Kidney epithelial cell (primary cell): ENCODE data around the gene KDM7A. TPM values are rescaled to one million over a fixed set of nuclear protein-coding genes. Genes with fewer than 3 reads are reported as not detected.

Source experiments
- DNase-seq: peaks from one replicate; pipeline ENCODE4 v3.0.0-alpha.2; 2010; ENCODE audit warnings: low read depth
- H3K27me3 ChIP-seq: 2 replicates; pipeline ENCODE4 v1.6.0; 2011; ENCODE audit warnings: low read length; ENCODE audit not compliant: control insufficient read depth, insufficient read depth
- H3K36me3 ChIP-seq: 2 replicates; pipeline ENCODE4 v1.5.1; 2011; ENCODE audit warnings: low read length; ENCODE audit not compliant: control insufficient read depth, insufficient read depth
- H3K4me3 ChIP-seq: 2 replicates; pipeline ENCODE4 v1.5.1; 2011; ENCODE audit warnings: low read depth, mild to moderate bottlenecking, control low read depth, low read length
- CTCF ChIP-seq: IDR thresholded peaks from 2 replicates; pipeline ENCODE4 v1.5.1; 2011; ENCODE audit warnings: mild to moderate bottlenecking, moderate library complexity, low read length, control low read depth, inconsistent platforms; ENCODE audit not compliant: insufficient read depth, poor library complexity, severe bottlenecking
- total RNA-seq: library from RNA; depleted of rRNA; stranded (reverse); fragments of >200 nt; gene quantifications from 2 replicates; pipeline ENCODE4 v1.2.3, GENCODE V29; 2015

Gene KDM7A
- total RNA-seq, 1 donor from 2014 or later, result 11.5 TPM

- Histone ChIP-seq H3K27me3 (no peaks in the 10 kb centered on the region), H3K36me3 (no peaks in the 10 kb centered on the region), H3K4me3 (no peak overlapping the region)
- no peak for TF ChIP-seq CTCF
- DNase-seq, result no peak
Observed at GRCh38 chr7:140219672-140220524, 43.1 kb upstream of the KDM7A start.

GRCh38 chr7:140218656-140219055 lies 41.9 kb upstream of the KDM7A start:
- DNase-seq, result no peak
- Histone ChIP-seq H3K27me3 (no peaks in the 10 kb centered on the region), H3K4me3 (no peak overlapping the region), H3K36me3 (no peaks in the 10 kb centered on the region)
- no peak for TF ChIP-seq CTCF

DNA sequence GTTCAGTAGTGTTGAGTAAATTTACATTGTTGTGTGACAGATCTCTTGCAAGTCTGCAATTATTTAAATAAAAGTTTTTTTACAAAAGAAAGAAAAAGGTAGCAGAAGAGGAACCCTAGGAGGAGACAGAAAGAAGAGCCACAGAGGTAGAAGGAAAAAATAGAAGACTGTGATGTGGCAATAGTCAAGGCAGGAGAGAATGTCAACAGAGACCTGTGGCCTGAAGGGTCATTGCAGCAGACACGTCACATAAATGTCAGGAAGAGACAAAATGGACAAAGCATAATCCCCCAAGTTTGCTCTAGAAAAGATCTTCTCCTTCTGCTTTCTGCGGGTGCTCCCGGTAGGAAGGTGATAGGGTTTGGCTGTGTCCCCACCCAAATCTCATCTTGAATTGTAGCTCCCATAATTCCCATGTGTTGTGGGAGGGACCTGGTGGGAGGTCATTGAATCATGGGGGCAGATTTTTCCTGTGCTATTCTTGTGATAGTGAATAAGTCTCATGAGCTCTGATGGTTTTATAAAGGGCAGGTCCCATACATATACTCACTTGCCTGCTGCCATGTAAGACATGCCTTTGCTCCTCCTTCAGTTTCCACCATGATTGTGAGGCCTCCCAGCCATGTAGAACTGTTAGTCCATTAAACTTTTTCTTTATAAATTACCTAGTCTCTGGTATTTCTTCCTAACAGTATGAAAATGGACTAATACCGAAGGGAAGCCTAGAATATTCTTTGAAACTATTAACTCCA lies 41.1 kb upstream of the KDM7A start:
- no peak for TF ChIP-seq CTCF
- H3K4me3 ChIP-seq, result no peak overlapping the region
- no peak for DNase-seq

DNA sequence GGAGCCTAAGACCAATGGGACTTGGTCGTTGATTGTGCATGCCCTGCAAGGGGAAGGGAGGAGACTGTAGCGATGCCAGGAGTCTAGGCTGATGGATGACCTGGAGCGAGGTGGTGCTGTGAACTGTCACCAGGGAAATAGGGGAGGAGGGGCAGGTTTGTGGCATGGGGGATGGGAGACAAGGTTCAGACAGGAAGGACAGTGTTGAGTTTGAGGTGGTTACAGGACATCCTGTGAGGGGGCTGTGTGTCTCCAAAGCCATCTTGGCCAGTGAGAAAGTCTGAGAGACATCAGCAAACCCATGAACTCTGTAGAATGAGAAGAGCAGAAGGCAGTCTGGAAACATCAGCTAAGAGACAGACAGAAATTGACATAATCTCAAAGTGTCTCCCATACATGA lies 38.5 kb upstream of the KDM7A start:
- no peak for DNase-seq
- no peaks in the 10 kb centered on the region for H3K36me3 ChIP-seq
- H3K4me3 ChIP-seq, result no peak overlapping the region
- peaks cover 2% of the 10 kb centered on the region for H3K27me3 ChIP-seq
- no peak for TF ChIP-seq CTCF

More for the DNA sequence above, 41.1 kb upstream of the KDM7A start:
- no peaks in the 10 kb centered on the region for H3K27me3 ChIP-seq
- H3K36me3 ChIP-seq, result no peaks in the 10 kb centered on the region

GRCh38 chr7:140214075-140214684 lies 37.4 kb upstream of the KDM7A start:
- TF ChIP-seq CTCF, result no peak
- H3K4me3 ChIP-seq, result no peak overlapping the region
- no peaks in the 10 kb centered on the region for H3K36me3 ChIP-seq
- peaks cover 7% of the 10 kb centered on the region for H3K27me3 ChIP-seq
- DNase-seq, result peak; percentile 47
